ENCODE measurements around the gene NTNG1. TPM values are rescaled to one million over a fixed set of nuclear protein-coding genes. Genes with fewer than 3 reads are reported as not detected.

The NTNG1 gene
- total RNA-seq, 1 donor = 9.1 TPM

DNA sequence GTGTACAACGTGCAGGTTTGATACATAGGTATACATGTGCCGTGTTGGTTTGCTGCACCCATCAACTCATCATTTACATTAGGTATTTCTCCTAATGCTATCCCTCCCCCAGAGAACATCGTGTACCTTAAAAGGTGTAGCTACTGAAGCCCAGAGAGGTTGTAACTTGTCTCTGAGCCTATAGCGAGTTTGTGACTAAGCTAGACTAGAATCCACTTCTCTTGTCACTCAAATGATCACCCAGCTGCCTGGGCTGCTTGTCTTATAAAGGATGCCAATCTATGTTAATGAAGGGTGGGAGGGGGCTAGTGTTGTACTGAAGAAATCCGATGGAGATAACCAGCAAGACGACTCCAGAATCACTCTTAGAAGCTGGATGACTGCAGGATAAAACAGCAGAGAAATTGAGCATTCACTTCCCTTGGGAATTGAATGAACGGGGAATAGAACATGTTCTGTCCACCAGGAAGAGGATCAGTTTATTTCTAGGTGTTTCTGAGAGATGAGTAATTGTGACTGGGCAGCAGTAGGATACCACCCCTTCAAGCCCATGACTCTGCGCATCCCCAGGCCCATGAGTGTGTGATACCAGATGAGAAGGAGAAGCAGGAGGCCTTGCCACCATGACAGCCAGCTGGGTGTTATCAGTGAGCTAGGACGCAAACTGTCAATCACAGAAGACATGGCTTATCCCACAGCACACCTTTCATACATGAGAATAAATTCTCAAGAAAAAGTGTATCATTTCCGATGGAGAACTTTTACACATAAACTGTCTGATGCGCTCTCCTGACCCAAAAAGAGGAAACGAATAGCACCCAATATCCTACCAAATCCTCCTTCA lies 390.4 kb downstream of the NTNG1 start:
- TF ChIP-seq, protein P1, sequence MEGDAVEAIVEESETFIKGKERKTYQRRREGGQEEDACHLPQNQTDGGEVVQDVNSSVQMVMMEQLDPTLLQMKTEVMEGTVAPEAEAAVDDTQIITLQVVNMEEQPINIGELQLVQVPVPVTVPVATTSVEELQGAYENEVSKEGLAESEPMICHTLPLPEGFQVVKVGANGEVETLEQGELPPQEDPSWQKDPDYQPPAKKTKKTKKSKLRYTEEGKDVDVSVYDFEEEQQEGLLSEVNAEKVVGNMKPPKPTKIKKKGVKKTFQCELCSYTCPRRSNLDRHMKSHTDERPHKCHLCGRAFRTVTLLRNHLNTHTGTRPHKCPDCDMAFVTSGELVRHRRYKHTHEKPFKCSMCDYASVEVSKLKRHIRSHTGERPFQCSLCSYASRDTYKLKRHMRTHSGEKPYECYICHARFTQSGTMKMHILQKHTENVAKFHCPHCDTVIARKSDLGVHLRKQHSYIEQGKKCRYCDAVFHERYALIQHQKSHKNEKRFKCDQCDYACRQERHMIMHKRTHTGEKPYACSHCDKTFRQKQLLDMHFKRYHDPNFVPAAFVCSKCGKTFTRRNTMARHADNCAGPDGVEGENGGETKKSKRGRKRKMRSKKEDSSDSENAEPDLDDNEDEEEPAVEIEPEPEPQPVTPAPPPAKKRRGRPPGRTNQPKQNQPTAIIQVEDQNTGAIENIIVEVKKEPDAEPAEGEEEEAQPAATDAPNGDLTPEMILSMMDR (IDR thresholded peaks at IDR 0.05; ENCODE audit: insufficient read depth, low read depth, low read length) = no peak
- no peak overlapping the region for H3K4me3 ChIP-seq (ENCODE audit: low read depth, low read length)
- DNase-seq (ENCODE audit: low read depth) = no peak

DNA sequence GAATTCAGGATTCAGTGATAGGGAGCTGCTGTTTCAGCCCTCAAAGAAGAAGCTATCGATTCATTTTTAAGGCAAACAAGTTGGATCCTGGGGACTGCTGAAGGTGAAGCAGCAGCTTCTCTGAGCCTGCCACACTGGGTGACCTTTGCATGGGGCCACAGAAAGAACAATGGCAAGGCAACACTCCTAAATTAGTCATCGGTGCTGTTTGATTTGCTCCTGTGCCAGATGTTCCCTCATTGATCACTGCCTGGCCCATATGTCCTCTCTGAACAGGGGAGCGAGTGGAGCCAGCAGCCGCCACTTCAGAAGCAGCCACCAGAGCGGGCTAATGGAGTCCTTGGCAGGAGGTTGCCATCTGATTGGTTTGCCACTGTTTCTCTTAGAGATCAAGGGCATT lies 391.5 kb downstream of the NTNG1 start:
- H3K4me3 ChIP-seq (ENCODE audit: low read depth, low read length) = no peak overlapping the region
- TF ChIP-seq, protein P1 (IDR thresholded peaks at IDR 0.05; ENCODE audit: insufficient read depth, low read depth, low read length) = no peak
- no peak for DNase-seq (ENCODE audit: low read depth)

Small RNA genes within 50 kb of the gene (small RNA-seq; reads per million reads assigned to genes)
- not detected for gene AC114491.1

Other genes starting within 250 kb of the NTNG1 start
- 16.8 and 17.3 TPM in 2 replicates for gene PRMT6, start 84.4 kb upstream of the NTNG1 start, total RNA-seq

Measured in fibroblast of villous mesenchyme (primary cell).